Skin of body (tissue), 2 donors: Measurements from ENCODE around the gene MPDZ. TPM values are rescaled to one million over a fixed set of nuclear protein-coding genes. Genes with fewer than 3 reads are reported as not detected.

ENCODE experiments used
- DNase-seq: peaks from one replicate; lab custom pipeline; 2025; lab: John Stamatoyannopoulos, UW
- total RNA-seq: library from RNA; depleted of rRNA; stranded (reverse); fragments of >200 nt; gene quantifications from one replicate; pipeline ENCODE4 v1.2.3, GENCODE V29; 2014

MPDZ gene
- total RNA-seq, result 47.2 TPM

GRCh38 chr9:13279284-13280141, at the start of gene MPDZ:
Gene MPDZ (minus strand): TSS chr9:13279692. CDS start chr9:13250315, 29,377 bp downstream.
- peak; percentile 68 for DNase-seq

GRCh38 chr9:13324988-13325387, 45.5 kb upstream of the MPDZ start:
- no peak for DNase-seq

- DNase-seq, result no peak
These were observed 43.5 kb upstream of the MPDZ start for GRCh38 chr9:13322828-13323550.

GRCh38 chr9:13318027-13318426, 38.5 kb upstream of the MPDZ start:
- DNase-seq, result no peak

GRCh38 chr9:13296972-13297371, 17.5 kb upstream of the MPDZ start:
- no peak for DNase-seq

GRCh38 chr9:13295556-13295955, 16.1 kb upstream of the MPDZ start:
- no peak for DNase-seq

GRCh38 chr9:13292782-13293181, 13.3 kb upstream of the MPDZ start:
- no peak for DNase-seq

- DNase-seq, result no peak
These were observed 12.7 kb upstream of the MPDZ start for GRCh38 chr9:13292158-13292557.

GRCh38 chr9:13291718-13292117, 12.2 kb upstream of the MPDZ start:
- no peak for DNase-seq

- no peak for DNase-seq
These were observed 4.5 kb upstream of the MPDZ start for GRCh38 chr9:13284011-13284410.

- DNase-seq, result no peak
These were observed 3.5 kb upstream of the MPDZ start for GRCh38 chr9:13282998-13283397.

GRCh38 chr9:13281356-13282016, 2.0 kb upstream of the MPDZ start:
- no peak for DNase-seq

- DNase-seq, result peak; percentile 52
These were observed 885 bp downstream of the MPDZ start for GRCh38 chr9:13278368-13279246.

GRCh38 chr9:13278023-13278367, 1.5 kb downstream of the MPDZ start:
- DNase-seq, result no peak

- DNase-seq, result no peak
These were observed 4.4 kb downstream of the MPDZ start for GRCh38 chr9:13274886-13275641.

GRCh38 chr9:13270734-13271133, 8.8 kb downstream of the MPDZ start:
- DNase-seq, result no peak

GRCh38 chr9:13269589-13270452, 9.7 kb downstream of the MPDZ start:
- no peak for DNase-seq

- no peak for DNase-seq
These were observed 11.0 kb downstream of the MPDZ start for GRCh38 chr9:13268469-13268868.

GRCh38 chr9:13267743-13268142, 11.7 kb downstream of the MPDZ start:
- DNase-seq, result no peak

GRCh38 chr9:13266167-13266566, 13.3 kb downstream of the MPDZ start:
- no peak for DNase-seq
